Fibroblast of pulmonary artery (primary cell): Measurements from ENCODE around the gene HOXC9.

Experiments
- DNase-seq: peaks from one replicate; pipeline ENCODE4 v3.0.0-alpha.2; 2010; ENCODE audit warnings: low read depth
- H3K4me3 ChIP-seq: replicated peaks from 2 replicates; pipeline ENCODE4 v1.5.1; 2011; ENCODE audit warnings: low read depth, mild to moderate bottlenecking, control low read depth, low read length, moderate library complexity
- TF ChIP-seq, protein P1 (sequence below): IDR thresholded peaks from 2 replicates; pipeline ENCODE4 v1.5.1; 2011; ENCODE audit warnings: mild to moderate bottlenecking, control low read depth, low read length, inconsistent platforms; ENCODE audit errors: missing control alignments

HOXC9 gene

DNA sequence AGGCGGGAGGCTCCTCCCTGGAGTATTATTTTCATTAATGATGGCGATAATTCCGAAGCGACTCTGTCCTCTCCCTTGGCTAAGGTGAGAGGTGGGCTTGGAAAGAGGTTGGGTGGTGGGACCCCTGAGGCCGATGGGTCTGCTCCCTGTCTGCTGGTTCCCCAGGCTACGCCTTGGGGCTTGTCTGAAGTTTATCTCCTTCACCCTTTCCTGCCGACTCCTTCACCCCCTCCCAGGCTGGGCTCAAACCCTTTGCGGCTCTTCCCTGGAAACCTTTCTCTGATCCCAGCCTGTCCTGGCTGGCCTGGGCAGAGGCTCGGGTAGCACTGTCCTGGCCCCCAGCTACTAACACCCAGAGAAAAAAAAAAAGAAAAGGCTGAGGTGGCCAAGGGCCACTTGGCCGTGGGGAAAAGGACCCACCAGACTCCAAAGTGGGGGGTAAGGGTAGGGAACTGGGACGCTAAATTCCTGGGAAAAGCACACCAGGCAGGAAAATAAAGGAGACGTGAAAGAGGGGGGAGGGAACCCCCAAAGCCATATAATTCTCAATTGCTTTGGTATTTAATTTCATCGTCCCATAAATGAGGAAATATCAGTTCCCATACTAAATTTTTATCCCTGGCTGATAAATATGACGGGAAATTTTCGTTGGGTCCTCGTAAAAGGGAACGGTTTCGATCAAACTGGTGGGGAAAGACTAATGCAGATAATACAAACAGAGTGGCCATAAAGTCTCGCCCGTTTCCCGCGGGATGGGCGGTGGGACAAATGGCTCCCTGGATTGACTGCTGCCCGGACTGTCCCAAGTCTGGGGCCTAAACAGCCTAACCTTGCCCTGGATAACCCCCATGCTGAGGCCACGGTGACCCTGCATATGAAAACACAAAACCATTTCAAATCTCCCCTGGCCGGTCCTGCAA is 17.1 kb upstream of the HOXC9 start:
- DNase-seq = no peak
- TF ChIP-seq, protein P1, sequence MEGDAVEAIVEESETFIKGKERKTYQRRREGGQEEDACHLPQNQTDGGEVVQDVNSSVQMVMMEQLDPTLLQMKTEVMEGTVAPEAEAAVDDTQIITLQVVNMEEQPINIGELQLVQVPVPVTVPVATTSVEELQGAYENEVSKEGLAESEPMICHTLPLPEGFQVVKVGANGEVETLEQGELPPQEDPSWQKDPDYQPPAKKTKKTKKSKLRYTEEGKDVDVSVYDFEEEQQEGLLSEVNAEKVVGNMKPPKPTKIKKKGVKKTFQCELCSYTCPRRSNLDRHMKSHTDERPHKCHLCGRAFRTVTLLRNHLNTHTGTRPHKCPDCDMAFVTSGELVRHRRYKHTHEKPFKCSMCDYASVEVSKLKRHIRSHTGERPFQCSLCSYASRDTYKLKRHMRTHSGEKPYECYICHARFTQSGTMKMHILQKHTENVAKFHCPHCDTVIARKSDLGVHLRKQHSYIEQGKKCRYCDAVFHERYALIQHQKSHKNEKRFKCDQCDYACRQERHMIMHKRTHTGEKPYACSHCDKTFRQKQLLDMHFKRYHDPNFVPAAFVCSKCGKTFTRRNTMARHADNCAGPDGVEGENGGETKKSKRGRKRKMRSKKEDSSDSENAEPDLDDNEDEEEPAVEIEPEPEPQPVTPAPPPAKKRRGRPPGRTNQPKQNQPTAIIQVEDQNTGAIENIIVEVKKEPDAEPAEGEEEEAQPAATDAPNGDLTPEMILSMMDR = no peak
- no peak overlapping the region for H3K4me3 ChIP-seq

DNA sequence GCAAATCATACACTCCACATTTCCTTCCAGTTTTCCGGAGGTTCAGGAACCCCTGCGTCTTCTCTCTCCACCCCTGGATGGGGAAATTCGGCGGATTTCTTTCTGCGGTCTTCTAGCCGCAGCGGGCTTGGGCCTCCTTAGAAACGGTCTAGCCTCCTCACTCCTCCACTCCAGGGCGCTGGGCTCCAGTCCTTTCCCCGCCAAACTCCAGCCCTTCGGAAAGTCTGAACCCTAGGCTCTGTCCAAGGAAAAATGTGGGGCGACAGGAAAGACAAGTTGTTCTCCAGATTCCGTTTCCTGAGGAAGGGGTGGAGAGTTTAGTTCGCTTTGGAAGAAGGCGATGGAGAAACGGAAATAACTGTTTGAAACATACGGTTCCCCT is 16.4 kb upstream of the HOXC9 start:
- no peak overlapping the region for H3K4me3 ChIP-seq
- TF ChIP-seq, protein P1 = no peak
- no peak for DNase-seq

DNA sequence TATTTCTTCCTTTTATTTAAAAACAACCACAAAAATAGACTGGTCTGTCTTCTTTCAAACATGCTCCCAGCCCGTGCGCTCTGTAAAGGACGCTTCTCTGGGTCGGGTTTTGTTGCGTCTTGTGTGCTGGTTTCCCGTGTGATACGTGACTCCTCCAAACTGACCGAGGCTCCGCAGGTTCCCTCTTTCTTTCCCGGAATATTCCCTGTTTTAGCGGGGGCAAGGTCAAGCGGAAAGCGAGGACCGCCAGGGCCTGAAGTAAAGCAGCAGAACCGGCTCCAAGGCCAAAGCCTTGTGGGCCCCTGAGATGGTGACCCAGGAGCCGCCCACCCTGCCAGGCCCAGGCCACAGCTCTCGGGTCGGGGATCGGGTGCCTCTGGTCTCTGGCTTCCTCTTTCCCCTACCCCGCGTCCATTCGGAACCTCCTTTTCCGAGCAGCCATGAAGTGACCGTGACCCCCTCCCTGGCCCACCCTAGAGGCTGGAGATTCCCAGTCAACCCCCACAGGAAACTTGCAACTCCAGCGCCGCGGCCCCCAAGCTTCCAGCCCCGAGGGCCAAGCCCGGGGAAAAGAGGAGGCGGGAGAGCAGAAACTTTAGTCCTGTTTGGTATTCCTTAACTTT is 15.9 kb upstream of the HOXC9 start:
- no peak for DNase-seq
- TF ChIP-seq, protein P1 = no peak
- H3K4me3 ChIP-seq = no peak overlapping the region

DNA sequence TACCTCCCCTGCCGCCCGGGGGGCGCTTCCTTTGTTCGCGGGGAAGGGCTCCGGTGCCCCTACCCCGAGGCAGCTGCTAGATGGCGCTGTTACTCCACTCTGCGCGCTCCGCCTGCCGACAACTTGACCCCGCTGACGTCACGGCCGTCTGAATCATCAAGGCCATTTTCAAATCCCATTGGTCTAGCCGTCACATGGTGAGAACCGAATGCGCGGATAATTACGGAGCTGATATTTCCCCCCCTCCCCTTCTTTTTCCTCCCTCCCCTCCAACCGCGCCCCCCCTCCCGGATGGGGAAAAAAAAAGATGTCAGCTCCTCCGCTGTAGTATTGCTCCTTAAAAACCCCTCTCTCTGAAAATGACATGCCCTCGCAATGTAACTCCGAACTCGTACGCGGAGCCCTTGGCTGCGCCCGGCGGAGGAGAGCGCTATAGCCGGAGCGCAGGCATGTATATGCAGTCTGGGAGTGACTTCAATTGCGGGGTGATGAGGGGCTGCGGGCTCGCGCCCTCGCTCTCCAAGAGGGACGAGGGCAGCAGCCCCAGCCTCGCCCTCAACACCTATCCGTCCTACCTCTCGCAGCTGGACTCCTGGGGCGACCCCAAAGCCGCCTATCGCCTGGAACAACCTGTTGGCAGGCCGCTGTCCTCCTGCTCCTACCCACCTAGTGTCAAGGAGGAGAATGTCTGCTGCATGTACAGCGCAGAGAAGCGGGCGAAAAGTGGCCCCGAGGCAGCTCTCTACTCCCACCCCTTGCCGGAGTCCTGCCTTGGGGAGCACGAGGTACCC is 14.9 kb upstream of the HOXC9 start, which contains the start of gene HOXC10:
HOXC10 (plus strand) TSS at position 246 of the 791 bp plus-strand sequence; CDS start at position 360, 114 bp downstream.
- TF ChIP-seq, protein P1 = peak; percentile 38
- no peak within 1 kb of the TSS for H3K4me3 ChIP-seq
- peak; percentile 73 for DNase-seq

DNA sequence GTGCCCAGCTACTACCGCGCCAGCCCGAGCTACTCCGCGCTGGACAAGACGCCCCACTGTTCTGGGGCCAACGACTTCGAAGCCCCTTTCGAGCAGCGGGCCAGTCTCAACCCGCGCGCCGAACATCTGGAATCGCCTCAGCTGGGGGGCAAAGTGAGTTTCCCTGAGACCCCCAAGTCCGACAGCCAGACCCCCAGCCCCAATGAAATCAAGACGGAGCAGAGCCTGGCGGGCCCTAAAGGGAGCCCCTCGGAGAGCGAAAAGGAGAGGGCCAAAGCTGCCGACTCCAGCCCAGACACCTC is 14.3 kb upstream of the HOXC9 start:
- H3K4me3 ChIP-seq = no peak overlapping the region
- TF ChIP-seq, protein P1 = no peak
- DNase-seq = no peak

DNA sequence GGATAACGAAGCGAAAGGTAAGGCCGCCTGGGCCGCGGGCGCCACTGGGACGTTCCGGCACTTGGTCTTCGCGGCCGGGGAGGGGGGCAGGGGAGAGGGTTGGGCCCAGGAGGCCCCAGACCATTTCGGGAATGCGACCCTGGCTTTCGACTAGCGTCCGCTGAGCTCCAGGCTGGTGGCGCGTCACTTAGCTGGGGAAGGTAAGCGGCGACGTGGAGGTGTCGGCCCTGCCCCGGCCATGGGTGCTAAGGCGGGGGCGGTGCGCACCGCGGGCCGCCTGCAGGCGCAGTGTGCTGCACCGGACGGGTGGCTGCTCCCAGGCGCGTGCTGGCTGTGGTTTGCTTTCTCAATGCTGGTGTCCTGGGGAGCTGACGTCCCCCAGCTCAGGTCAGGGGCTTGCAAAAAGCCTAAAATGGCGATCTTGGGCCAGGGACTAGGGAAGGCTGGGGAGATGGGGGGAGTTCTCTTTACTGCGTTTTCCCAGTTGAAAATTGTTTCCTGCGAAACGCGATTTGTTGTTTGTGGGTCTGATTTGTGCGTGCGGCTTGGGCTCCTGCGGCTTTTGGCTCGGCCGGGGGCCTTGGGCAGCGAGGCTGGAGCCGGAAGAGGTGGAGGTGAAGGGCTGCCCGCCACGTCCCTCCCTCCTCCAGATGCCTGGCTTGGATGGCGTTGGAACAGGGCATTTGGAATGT is 13.8 kb upstream of the HOXC9 start:
- no peak for DNase-seq
- no peak overlapping the region for H3K4me3 ChIP-seq
- TF ChIP-seq, protein P1 = no peak
